Osteoblast (primary cell): ENCODE measurements around the gene GIMAP2. TPM values are rescaled to one million over a fixed set of nuclear protein-coding genes. Genes with fewer than 3 reads are reported as not detected.

Source experiments
- DNase-seq: peaks from one replicate; pipeline ENCODE4 v3.0.0; 2011; ENCODE audit warnings: low spot score, mixed read lengths; ENCODE audit not compliant: insufficient read length; ENCODE audit errors: missing footprints
- H2AFZ ChIP-seq: 2 replicates; pipeline ENCODE4 v1.6.0; 2011; ENCODE audit warnings: mild to moderate bottlenecking, low read length
- H3K27ac ChIP-seq: 2 replicates; pipeline ENCODE4 v1.5.1; 2011; ENCODE audit warnings: mild to moderate bottlenecking, low read depth, low read length, moderate library complexity
- H3K27me3 ChIP-seq: 2 replicates; pipeline ENCODE4 v1.6.0; 2012; ENCODE audit warnings: mild to moderate bottlenecking, control low read depth, inconsistent platforms, low read length, moderate library complexity; ENCODE audit not compliant: insufficient read depth
- H3K36me3 ChIP-seq: 2 replicates; pipeline ENCODE4 v1.5.1; 2011; ENCODE audit warnings: mild to moderate bottlenecking, low read length, control low read depth, moderate library complexity; ENCODE audit not compliant: insufficient read depth
- H3K4me1 ChIP-seq: 2 replicates; pipeline ENCODE4 v1.5.1; 2011; ENCODE audit warnings: mild to moderate bottlenecking, low read length, control low read depth, moderate library complexity; ENCODE audit not compliant: insufficient read depth
- H3K4me2 ChIP-seq: 2 replicates; pipeline ENCODE4 v1.6.0; 2011; ENCODE audit warnings: mild to moderate bottlenecking, low read length; ENCODE audit not compliant: insufficient read depth
- H3K4me3 ChIP-seq: fragments of 200-600 bp; sonication (generic); 3 replicates; pipeline ENCODE4 v1.5.1; 2012; ENCODE audit warnings: mild to moderate bottlenecking, low read length, inconsistent platforms; ENCODE audit not compliant: insufficient read depth
- H3K79me2 ChIP-seq: 2 replicates; pipeline ENCODE4 v1.6.0; 2012; ENCODE audit warnings: mild to moderate bottlenecking, low read length, control low read depth, inconsistent platforms; ENCODE audit not compliant: insufficient read depth
- H3K9me3 ChIP-seq: 2 replicates; pipeline ENCODE4 v1.5.1; 2011; ENCODE audit warnings: low read depth, low read length, control low read depth
- H4K20me1 ChIP-seq: 2 replicates; pipeline ENCODE4 v1.6.0; 2012; ENCODE audit warnings: mild to moderate bottlenecking, low read length, control low read depth; ENCODE audit not compliant: insufficient read depth
- CTCF ChIP-seq: IDR thresholded peaks from 2 replicates; pipeline ENCODE4 v1.5.1; 2011; ENCODE audit warnings: mild to moderate bottlenecking, low read depth, low read length, moderate library complexity; ENCODE audit errors: extremely low read depth
- total RNA-seq: library from RNA; depleted of rRNA; stranded (reverse); fragments of >200 nt; gene quantifications from 2 replicates; pipeline ENCODE4 v1.2.3, GENCODE V29; 2012

GIMAP2 gene
- total RNA-seq, 1 donor: 9.4 TPM

DNA sequence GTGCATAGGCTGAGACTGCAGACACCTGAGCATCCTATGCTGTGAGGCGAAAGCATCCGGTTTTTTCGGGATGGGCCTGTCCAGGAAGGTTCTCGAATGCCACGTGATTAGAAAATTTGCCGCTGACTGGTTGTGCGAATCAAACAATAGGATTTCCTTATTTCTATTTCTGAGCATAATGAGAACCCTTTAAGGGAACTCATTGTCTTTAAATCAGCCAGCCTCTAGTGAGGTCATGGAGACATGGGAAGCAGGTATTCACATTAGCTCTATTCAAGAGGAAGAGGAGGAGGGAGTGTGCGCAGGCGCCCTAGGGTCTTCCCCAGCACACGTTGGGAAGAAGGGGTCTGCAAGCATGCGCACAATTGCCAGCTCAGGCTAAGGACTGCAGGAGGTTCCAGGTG is 36.5 kb downstream of the GIMAP2 start:
- no peaks in the 10 kb centered on the region for H3K27me3 ChIP-seq
- no peaks in the 10 kb centered on the region for H3K36me3 ChIP-seq
- no peak overlapping the region for H3K27ac ChIP-seq
- peaks cover 1% of the 10 kb centered on the region for H3K9me3 ChIP-seq
- no peaks in the 10 kb centered on the region for H4K20me1 ChIP-seq
- no peaks in the 10 kb centered on the region for H3K79me2 ChIP-seq
- no peak for DNase-seq
- no peak for TF ChIP-seq CTCF
- no peaks in the 10 kb centered on the region for H3K4me1 ChIP-seq
- H3K4me2 ChIP-seq: no peak overlapping the region
- no peak overlapping the region for H3K4me3 ChIP-seq
- H2AFZ ChIP-seq: no peak overlapping the region

DNA sequence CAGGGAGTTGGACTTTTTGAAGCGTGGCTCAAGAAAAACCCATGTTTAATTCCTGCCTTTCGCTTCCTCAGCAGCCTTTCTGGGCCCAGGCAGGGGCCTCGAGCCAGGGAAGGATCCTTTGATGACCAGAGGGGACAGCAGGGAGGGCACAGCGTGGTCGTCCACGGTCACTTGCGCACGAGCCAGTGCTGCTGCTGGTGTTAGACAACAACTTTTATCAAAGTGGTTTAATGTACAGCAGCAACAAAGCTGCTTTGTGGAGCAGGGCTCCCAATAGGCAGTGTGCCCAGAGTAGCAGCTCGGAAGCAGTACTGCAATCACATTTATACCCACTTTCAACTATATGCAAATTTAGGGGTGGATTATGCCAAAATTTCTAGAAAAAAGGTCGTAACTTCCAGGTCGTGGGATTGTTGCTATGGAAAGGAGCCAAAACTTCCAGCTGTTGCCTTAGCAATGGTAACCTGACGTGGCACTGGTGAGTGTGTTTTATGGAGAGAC is 37.0 kb downstream of the GIMAP2 start:
- Histone ChIP-seq H3K27ac (no peak overlapping the region), H3K4me1 (no peaks in the 10 kb centered on the region), H4K20me1 (no peaks in the 10 kb centered on the region), H3K4me3 (no peak overlapping the region), H2AFZ (no peak overlapping the region), H3K9me3 (peaks cover 1% of the 10 kb centered on the region), H3K27me3 (no peaks in the 10 kb centered on the region), H3K36me3 (no peaks in the 10 kb centered on the region), H3K79me2 (no peaks in the 10 kb centered on the region), H3K4me2 (no peak overlapping the region)
- no peak for TF ChIP-seq CTCF
- DNase-seq: peak; percentile 35

DNA sequence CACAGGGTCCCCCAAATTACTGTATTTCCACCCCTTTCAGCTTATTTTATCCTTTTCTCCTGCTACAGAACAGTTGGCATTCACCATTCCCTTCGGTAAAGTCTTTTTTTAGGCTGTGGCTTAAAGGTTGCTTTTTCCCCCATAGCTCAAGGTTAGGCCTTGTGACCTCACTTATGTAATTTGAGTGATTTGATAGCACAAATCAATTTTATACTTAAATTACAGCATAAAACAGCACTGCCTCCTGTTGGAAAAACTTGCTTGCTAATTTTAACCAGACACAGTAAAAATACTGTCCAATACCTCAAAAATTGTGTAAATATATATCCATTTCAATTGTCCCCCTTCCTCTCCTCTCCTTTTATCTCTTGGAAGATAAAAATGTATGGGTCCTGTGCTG is 38.0 kb downstream of the GIMAP2 start:
- no peak overlapping the region for H2AFZ ChIP-seq
- no peak overlapping the region for H3K27ac ChIP-seq
- no peaks in the 10 kb centered on the region for H4K20me1 ChIP-seq
- no peak for DNase-seq
- TF ChIP-seq CTCF: no peak
- H3K9me3 ChIP-seq: peaks cover 1% of the 10 kb centered on the region
- no peak overlapping the region for H3K4me2 ChIP-seq
- H3K36me3 ChIP-seq: no peaks in the 10 kb centered on the region
- H3K79me2 ChIP-seq: no peaks in the 10 kb centered on the region
- no peaks in the 10 kb centered on the region for H3K27me3 ChIP-seq
- H3K4me3 ChIP-seq: no peak overlapping the region
- H3K4me1 ChIP-seq: no peaks in the 10 kb centered on the region

GRCh38 chr7:150727381-150727780 is 41.9 kb downstream of the GIMAP2 start:
- Histone ChIP-seq H2AFZ (no peak overlapping the region), H3K4me1 (no peaks in the 10 kb centered on the region), H3K36me3 (no peaks in the 10 kb centered on the region), H3K9me3 (peaks cover 1% of the 10 kb centered on the region), H3K79me2 (no peaks in the 10 kb centered on the region), H4K20me1 (no peaks in the 10 kb centered on the region), H3K27ac (no peak overlapping the region), H3K4me3 (no peak overlapping the region), H3K27me3 (no peaks in the 10 kb centered on the region), H3K4me2 (no peak overlapping the region)
- no peak for DNase-seq
- TF ChIP-seq CTCF: no peak
